Skeletal muscle tissue (tissue), 4 donors: Measurements from ENCODE around the gene CSHL1. TPM values are rescaled to one million over a fixed set of nuclear protein-coding genes. Genes with fewer than 3 reads are reported as not detected.
"Not testable (repeated sequence)": the region's sequence is repeated elsewhere in the genome, so short reads cannot be mapped to it uniquely, and the experiment has no call there.

Experiments used
- H3K27ac ChIP-seq: one replicate; pipeline ENCODE4 v1.7.0; 2013; ENCODE audit warnings: mild to moderate bottlenecking, low read depth, low read length, inconsistent platforms
- H3K27me3 ChIP-seq, 3 donors: one replicate each; pipeline ENCODE4 v1.7.0; 2013; ENCODE audit warnings: low read length in 3 of 3; ENCODE audit not compliant: control insufficient read depth in 3 of 3, insufficient read depth in 3 of 3
- H3K36me3 ChIP-seq, 3 donors: one replicate each; pipeline ENCODE4 v1.7.0; 2013; ENCODE audit warnings: low read length in 3 of 3; ENCODE audit not compliant: control insufficient read depth in 3 of 3, insufficient read depth in 3 of 3
- H3K4me1 ChIP-seq, 3 donors: one replicate each; pipeline ENCODE4 v1.7.0; 2013; ENCODE audit warnings: low read length in 3 of 3, mild to moderate bottlenecking in 3 of 3; ENCODE audit not compliant: control insufficient read depth in 3 of 3, insufficient read depth in 3 of 3
- H3K4me3 ChIP-seq, 3 donors: one replicate each; pipeline ENCODE4 v1.7.0; 2013; ENCODE audit warnings: low read length in 3 of 3
- H3K9ac ChIP-seq, 3 donors: one replicate each; pipeline ENCODE4 v1.7.0; 2013; ENCODE audit warnings: low read length in 3 of 3, mild to moderate bottlenecking in 3 of 3, moderate library complexity in 2 of 3, low read depth in 1 of 3
- H3K9me3 ChIP-seq, 3 donors: one replicate each; pipeline ENCODE4 v1.7.0; 2013; ENCODE audit warnings: low read length in 3 of 3; ENCODE audit not compliant: control insufficient read depth in 3 of 3
- total RNA-seq: library from RNA; depleted of rRNA; stranded (reverse); fragments of >200 nt; gene quantifications from one replicate; pipeline ENCODE4 v1.2.3, GENCODE V29; 2014
- donor health status: Osteomylitis.

Gene CSHL1
- total RNA-seq, 1 donor from 2014 or later: not detected

GRCh38 chr17:63894821-63895220, 16.2 kb downstream of the CSHL1 start:
- H3K4me3 ChIP-seq, H3K27ac ChIP-seq, H3K36me3 ChIP-seq, H3K4me1 ChIP-seq, H3K9me3 ChIP-seq, H3K9ac ChIP-seq, H3K27me3 ChIP-seq: not testable (repeated sequence)

- H3K4me3 ChIP-seq, H3K27ac ChIP-seq, H3K36me3 ChIP-seq, H3K4me1 ChIP-seq, H3K9ac ChIP-seq, H3K9me3 ChIP-seq, H3K27me3 ChIP-seq: not testable (repeated sequence)
Measured at GRCh38 chr17:63894021-63894420, 17.0 kb downstream of the CSHL1 start.

- not testable (repeated sequence) for H3K27me3 ChIP-seq, H3K9ac ChIP-seq, H3K27ac ChIP-seq, H3K4me3 ChIP-seq, H3K4me1 ChIP-seq, H3K9me3 ChIP-seq, H3K36me3 ChIP-seq
Measured at GRCh38 chr17:63892316-63893037, 18.6 kb downstream of the CSHL1 start.

- H3K4me1 ChIP-seq, H3K36me3 ChIP-seq, H3K4me3 ChIP-seq, H3K9me3 ChIP-seq, H3K27ac ChIP-seq, H3K27me3 ChIP-seq, H3K9ac ChIP-seq: not testable (repeated sequence)
Measured at GRCh38 chr17:63889026-63889848, 21.8 kb downstream of the CSHL1 start.

- not testable (repeated sequence) for H3K36me3 ChIP-seq, H3K4me1 ChIP-seq, H3K4me3 ChIP-seq, H3K27me3 ChIP-seq, H3K9me3 ChIP-seq, H3K9ac ChIP-seq, H3K27ac ChIP-seq
Measured at GRCh38 chr17:63885119-63885518, 25.9 kb downstream of the CSHL1 start.

GRCh38 chr17:63882626-63883126, 28.4 kb downstream of the CSHL1 start:
- not testable (repeated sequence) for H3K4me3 ChIP-seq, H3K36me3 ChIP-seq, H3K9ac ChIP-seq, H3K9me3 ChIP-seq, H3K27ac ChIP-seq, H3K27me3 ChIP-seq, H3K4me1 ChIP-seq

- H3K36me3 ChIP-seq: no peaks in the 10 kb centered on the region
- H3K27me3 ChIP-seq: no peaks in the 10 kb centered on the region
- no peaks in the 10 kb centered on the region for H3K9me3 ChIP-seq
- no peak within 1 kb of the TSS for H3K4me3 ChIP-seq
- peaks cover 0 to 6% (median 0%) of the 10 kb centered on the region in 3 donors for H3K4me1 ChIP-seq
- H3K9ac ChIP-seq: no peak within 1 kb of the TSS
- no peak within 1 kb of the TSS for H3K27ac ChIP-seq
Measured at GRCh38 chr17:63881935-63882601, 29.0 kb downstream of the CSHL1 start, which contains the start of gene GH2. Gene GH2 (minus strand): TSS chr17:63881944. CDS start chr17:63881801, 143 bp downstream.

GRCh38 chr17:63881337-63881736, 29.7 kb downstream of the CSHL1 start:
- not testable (repeated sequence) for H3K36me3 ChIP-seq, H3K27ac ChIP-seq, H3K9me3 ChIP-seq, H3K4me1 ChIP-seq, H3K4me3 ChIP-seq, H3K9ac ChIP-seq, H3K27me3 ChIP-seq

- no peak overlapping the region for H3K9ac ChIP-seq
- H3K27me3 ChIP-seq: peaks cover 0 to 4% (median 0%) of the 10 kb centered on the region in 3 donors
- H3K27ac ChIP-seq: no peak overlapping the region
- no peaks in the 10 kb centered on the region for H3K36me3 ChIP-seq
- H3K9me3 ChIP-seq: no peaks in the 10 kb centered on the region
- peaks cover 0 to 5% (median 0%) of the 10 kb centered on the region in 3 donors for H3K4me1 ChIP-seq
- no peak overlapping the region for H3K4me3 ChIP-seq
Measured at GRCh38 chr17:63880706-63881105, 30.4 kb downstream of the CSHL1 start.

- not testable (repeated sequence) for H3K4me3 ChIP-seq, H3K9ac ChIP-seq, H3K9me3 ChIP-seq, H3K36me3 ChIP-seq, H3K4me1 ChIP-seq, H3K27ac ChIP-seq, H3K27me3 ChIP-seq
Measured at GRCh38 chr17:63878413-63878812, 32.6 kb downstream of the CSHL1 start.
